CD14-positive monocyte (primary cell): Measurements from ENCODE around the gene GP9. TPM values are rescaled to one million over a fixed set of nuclear protein-coding genes. Genes with fewer than 3 reads are reported as not detected.

Source experiments
- DNase-seq, 3 donors: peaks; one replicate each; pipeline ENCODE4 v3.0.0-alpha.2; 2011 to 2022
- H2AFZ ChIP-seq: 2 replicates; pipeline ENCODE4 v1.6.0; 2012; ENCODE audit warnings: mild to moderate bottlenecking, low read depth, low read length, inconsistent platforms; ENCODE audit not compliant: insufficient read depth, poor library complexity, severe bottlenecking
- H3K27ac ChIP-seq, 2 donors: 1 replicate in 1 of 2; 2 replicates in 1 of 2; pipeline ENCODE4 v1.5.1; 2012 to 2013; ENCODE audit warnings: low read length in 2 of 2, control low read depth in 1 of 2, inconsistent platforms in 1 of 2, low read depth in 1 of 2, mild to moderate bottlenecking in 1 of 2
- H3K27me3 ChIP-seq, 2 donors: one replicate each; pipeline versions ENCODE4 v1.6.0 to v1.6.1; 2011 to 2013; ENCODE audit warnings: low read length in 2 of 2; ENCODE audit not compliant: control insufficient read depth in 2 of 2, insufficient read depth in 2 of 2
- H3K36me3 ChIP-seq, 2 donors: replicated peaks in 1 of 2; 1 replicate in 1 of 2; 2 replicates in 1 of 2; pipeline versions ENCODE4 v1.5.1 to v1.6.1; 2012 to 2013; ENCODE audit warnings: low read length in 2 of 2, control low read depth in 1 of 2, inconsistent platforms in 1 of 2, mild to moderate bottlenecking in 1 of 2; ENCODE audit not compliant: insufficient read depth in 2 of 2, control insufficient read depth in 1 of 2
- H3K4me1 ChIP-seq, 2 donors: 1 replicate in 1 of 2; 2 replicates in 1 of 2; pipeline versions ENCODE4 v1.5.1 to v1.6.1; 2012 to 2013; ENCODE audit warnings: low read length in 2 of 2, control low read depth in 1 of 2, inconsistent platforms in 1 of 2, mild to moderate bottlenecking in 1 of 2, moderate library complexity in 1 of 2; ENCODE audit not compliant: insufficient read depth in 2 of 2, control insufficient read depth in 1 of 2
- H3K4me2 ChIP-seq: replicated peaks from 2 replicates; pipeline ENCODE3; 2012; ENCODE audit warnings: low read length, moderate library complexity, mild to moderate bottlenecking; ENCODE audit not compliant: poor library complexity, severe bottlenecking; ENCODE audit errors: extremely low read depth
- H3K4me3 ChIP-seq, 3 experiments: fragments of 200-600 bp in 1 of 3; sonication (generic) in 1 of 3; replicated peaks in 1 of 3; 1 replicate in 2 of 3; 2 replicates in 1 of 3; pipeline ENCODE4 v1.5.1; 2011 to 2013; ENCODE audit warnings: low read length in 3 of 3, mild to moderate bottlenecking in 3 of 3, control low read depth in 2 of 3, low read depth in 2 of 3, inconsistent platforms in 1 of 3, moderate library complexity in 1 of 3
- H3K79me2 ChIP-seq: 2 replicates; pipeline ENCODE4 v1.6.0; 2012; ENCODE audit warnings: mild to moderate bottlenecking, control low read depth, inconsistent platforms, low read length, moderate library complexity; ENCODE audit not compliant: insufficient read depth
- H3K9ac ChIP-seq: 2 replicates; pipeline ENCODE4 v1.6.0; 2017; ENCODE audit warnings: low read length, mild to moderate bottlenecking; ENCODE audit not compliant: insufficient read depth, poor library complexity, severe bottlenecking
- H3K9me3 ChIP-seq, 2 donors: replicated peaks in 1 of 2; 1 replicate in 1 of 2; 2 replicates in 1 of 2; pipeline versions ENCODE4 v1.5.1 to v1.6.1; 2012 to 2013; ENCODE audit warnings: low read length in 2 of 2, control low read depth in 1 of 2; ENCODE audit not compliant: control insufficient read depth in 1 of 2, insufficient read depth in 1 of 2
- H4K20me1 ChIP-seq: 2 replicates; pipeline ENCODE4 v1.6.0; 2012; ENCODE audit warnings: mild to moderate bottlenecking, low read length, control low read depth, moderate library complexity; ENCODE audit not compliant: insufficient read depth
- H3K27ac Mint-ChIP-seq, 7 donors: one replicate each; pipeline ENCODE4 v1.8.0; 2020; ENCODE audit warnings: mild to moderate bottlenecking in 7 of 7, mixed read lengths in 7 of 7, moderate library complexity in 6 of 7, inconsistent platforms in 2 of 7
- H3K27me3 Mint-ChIP-seq, 3 donors: one replicate each; pipeline ENCODE4 v1.8.0; 2021 to 2022; ENCODE audit warnings: low read depth in 3 of 3, mild to moderate bottlenecking in 3 of 3, mixed read lengths in 3 of 3, moderate library complexity in 3 of 3, inconsistent platforms in 1 of 3
- H3K36me3 Mint-ChIP-seq, 2 donors: one replicate each; pipeline ENCODE4 v1.8.0; 2020; ENCODE audit warnings: mixed read lengths in 2 of 2, inconsistent platforms in 1 of 2, mild to moderate bottlenecking in 1 of 2
- H3K4me1 Mint-ChIP-seq: one replicate; pipeline ENCODE4 v1.8.0; 2020; ENCODE audit warnings: mild to moderate bottlenecking, mixed read lengths
- H3K4me3 Mint-ChIP-seq, 2 donors: one replicate each; pipeline ENCODE4 v1.8.0; 2020; ENCODE audit warnings: mild to moderate bottlenecking in 2 of 2, mixed read lengths in 2 of 2, moderate library complexity in 1 of 2
- H3K9me3 Mint-ChIP-seq, 7 donors: one replicate each; pipeline ENCODE4 v1.8.0; 2020 to 2022; ENCODE audit warnings: mixed read lengths in 7 of 7, mild to moderate bottlenecking in 6 of 7, moderate library complexity in 6 of 7, inconsistent platforms in 2 of 7
- WGBS: methylation state at CpG from one replicate; pipeline ENCODE4 v1.1.5; 2013; ENCODE audit warnings: missing lambda C conversion rate; ENCODE audit not compliant: insufficient coverage; 5-methylcytosine and 5-hydroxymethylcytosine counted together
- intact Hi-C, 2 donors: fragments of 100-400 bp; cut with micrococcal nuclease; formaldehyde crosslinking; loops; one replicate each; pipeline versions ENCODE4 v1.15.0 to v1.15.1; 2023
- polyA plus RNA-seq, 3 donors: library from polyadenylated mRNA; depleted of rRNA in 1 of 3; unstranded in 2 of 3; stranded (reverse) in 1 of 3; fragments of 300-500 nt in 2 of 3; fragments of >200 nt in 1 of 3; fragmentation: Illumina TruSeq in 2 of 3; gene quantifications; 1 replicate in 2 of 3; 2 replicates in 1 of 3; pipeline ENCODE4 v1.2.3, GENCODE V29; 2012 to 2021
- TF ChIP-seq, protein P1 (sequence below): fragments of 200-600 bp; IDR thresholded peaks from one replicate; pipeline ENCODE4 v1.8.0; 2022; ENCODE audit warnings: antibody characterized with exemption, mild to moderate bottlenecking

GP9 gene
- polyA plus RNA-seq, 3 donors: 0.74 to 2.7 TPM; not detected in 1

GRCh38 chr3:129025108-129025507, 35.5 kb upstream of the GP9 start:
- Mint-ChIP-seq H3K4me3 (peak overlapping the region; percentile 2 to 24), H3K36me3 (no peaks in the 10 kb centered on the region)

GRCh38 chr3:129025691-129026435, 34.7 kb upstream of the GP9 start:
- Histone ChIP-seq H3K9me3 (peaks cover 0 to 6% of the 10 kb centered on the region in 2 donors), H3K36me3 (no peaks in the 10 kb centered on the region), H3K4me1 (peaks cover 11 to 13% of the 10 kb centered on the region in 2 donors), H3K79me2 (no peaks in the 10 kb centered on the region), H3K9ac (no peak overlapping the region), H3K27me3 (peaks cover 0 to 6% of the 10 kb centered on the region in 2 donors), H3K4me3 (no peak overlapping the region), H3K27ac (no peak overlapping the region), H4K20me1 (no peaks in the 10 kb centered on the region), H3K4me2 (no peak overlapping the region), H2AFZ (peak overlapping the region; percentile 94)
- TF ChIP-seq, protein P1, sequence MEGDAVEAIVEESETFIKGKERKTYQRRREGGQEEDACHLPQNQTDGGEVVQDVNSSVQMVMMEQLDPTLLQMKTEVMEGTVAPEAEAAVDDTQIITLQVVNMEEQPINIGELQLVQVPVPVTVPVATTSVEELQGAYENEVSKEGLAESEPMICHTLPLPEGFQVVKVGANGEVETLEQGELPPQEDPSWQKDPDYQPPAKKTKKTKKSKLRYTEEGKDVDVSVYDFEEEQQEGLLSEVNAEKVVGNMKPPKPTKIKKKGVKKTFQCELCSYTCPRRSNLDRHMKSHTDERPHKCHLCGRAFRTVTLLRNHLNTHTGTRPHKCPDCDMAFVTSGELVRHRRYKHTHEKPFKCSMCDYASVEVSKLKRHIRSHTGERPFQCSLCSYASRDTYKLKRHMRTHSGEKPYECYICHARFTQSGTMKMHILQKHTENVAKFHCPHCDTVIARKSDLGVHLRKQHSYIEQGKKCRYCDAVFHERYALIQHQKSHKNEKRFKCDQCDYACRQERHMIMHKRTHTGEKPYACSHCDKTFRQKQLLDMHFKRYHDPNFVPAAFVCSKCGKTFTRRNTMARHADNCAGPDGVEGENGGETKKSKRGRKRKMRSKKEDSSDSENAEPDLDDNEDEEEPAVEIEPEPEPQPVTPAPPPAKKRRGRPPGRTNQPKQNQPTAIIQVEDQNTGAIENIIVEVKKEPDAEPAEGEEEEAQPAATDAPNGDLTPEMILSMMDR: no peak
- 90% methylated on average over 7 of the region's 8 CpGs for WGBS
- no peak overlapping the region for H3K4me3 Mint-ChIP-seq
- intact Hi-C loops: no loop called here
- DNase-seq: no peak
- peaks cover 9% of the 10 kb centered on the region for H3K4me1 Mint-ChIP-seq
- peaks cover 4 to 18% (median 13%) of the 10 kb centered on the region in 3 donors for H3K27me3 Mint-ChIP-seq
- peaks cover 0 to 8% (median 3%) of the 10 kb centered on the region in 7 donors for H3K9me3 Mint-ChIP-seq
- H3K27ac Mint-ChIP-seq: peak overlapping the region in 1 of 7 donors; percentile 69
- H3K36me3 Mint-ChIP-seq: no peaks in the 10 kb centered on the region

More at GRCh38 chr3:129025108-129025507, 35.5 kb upstream of the GP9 start:
- Histone ChIP-seq H3K9me3 (no peaks in the 10 kb centered on the region), H3K4me1 (peaks cover 11 to 13% of the 10 kb centered on the region in 2 donors), H3K36me3 (no peaks in the 10 kb centered on the region), H3K9ac (no peak overlapping the region), H4K20me1 (no peaks in the 10 kb centered on the region), H3K79me2 (no peaks in the 10 kb centered on the region), H2AFZ (no peak overlapping the region), H3K27ac (no peak overlapping the region), H3K27me3 (peaks cover 0 to 6% of the 10 kb centered on the region in 2 donors), H3K4me2 (no peak overlapping the region), H3K4me3 (no peak overlapping the region)
- TF ChIP-seq, protein P1: no peak
- WGBS: 93% methylated on average over 14 of the region's 15 CpGs
- Mint-ChIP-seq H3K9me3 (peaks cover 0 to 5% (median under 1%) of the 10 kb centered on the region in 7 donors), H3K4me1 (peaks cover 9% of the 10 kb centered on the region), H3K27me3 (peaks cover 4 to 18% (median 14%) of the 10 kb centered on the region in 3 donors), H3K27ac (no peak overlapping the region)
- intact Hi-C loops: no loop called here
- DNase-seq: no peak
